Sigmoid colon (tissue), 7 donors: ENCODE results near the gene ABRACL. TPM values are rescaled to one million over a fixed set of nuclear protein-coding genes. Genes with fewer than 3 reads are reported as not detected.

Source experiments
- DNase-seq: peaks from one replicate; pipeline ENCODE4 v3.0.0-alpha.2; 2019
- H3K27ac ChIP-seq, 4 donors: fragments of 200-600 bp; sonication (generic); one replicate each; pipeline ENCODE4 v1.5.1; 2016 to 2019; ENCODE audit warnings: mild to moderate bottlenecking in 1 of 4
- H3K27me3 ChIP-seq, 3 donors: fragments of 200-600 bp; sonication (generic); one replicate each; pipeline ENCODE4 v1.5.1; 2019; ENCODE audit warnings: mild to moderate bottlenecking in 1 of 3
- H3K36me3 ChIP-seq, 4 donors: fragments of 200-600 bp; sonication (generic); one replicate each; pipeline ENCODE4 v1.5.1; 2016 to 2019
- H3K4me1 ChIP-seq, 4 donors: fragments of 200-600 bp; sonication (generic); one replicate each; pipeline ENCODE4 v1.5.1; 2017 to 2019
- H3K4me3 ChIP-seq, 4 donors: fragments of 200-600 bp; sonication (generic); one replicate each; pipeline ENCODE4 v1.5.1; 2017 to 2019; ENCODE audit warnings: mild to moderate bottlenecking in 2 of 4, moderate library complexity in 1 of 4
- H3K9me3 ChIP-seq, 4 donors: fragments of 200-600 bp in 3 of 4; sonication (generic) in 3 of 4; one replicate each; pipeline versions ENCODE4 v1.5.1 to v1.6.1; 2013 to 2019
- EP300 ChIP-seq, 4 donors: sonication (generic); formaldehyde crosslinking; IDR thresholded peaks; one replicate each; pipeline ENCODE4 v1.6.1; 2017; ENCODE audit warnings: antibody characterized with exemption in 4 of 4
- POLR2A ChIP-seq, 2 donors: fragments of 450-650 bp; IDR thresholded peaks; one replicate each; pipeline ENCODE4 v1.6.1; 2016; ENCODE audit warnings: antibody characterized with exemption in 2 of 2, mild to moderate bottlenecking in 2 of 2, moderate library complexity in 2 of 2
- POLR2AphosphoS5 ChIP-seq, 4 donors: sonication (generic); formaldehyde crosslinking; IDR thresholded peaks; one replicate each; pipeline ENCODE4 v1.6.1; 2017; ENCODE audit warnings: antibody characterized with exemption in 4 of 4
- WGBS, 2 donors: extraction: QIAGEN DNeasy Blood & Tissue Kit; methylation state at CpG; one replicate each; pipeline ENCODE4 v1.1.7; 2013; 5-methylcytosine and 5-hydroxymethylcytosine counted together
- intact Hi-C: fragments of 100-400 bp; cut with DNase I; formaldehyde crosslinking; loops from one replicate; pipeline ENCODE4 v1.15.1; 2023
- polyA plus RNA-seq, 3 donors: library from polyadenylated mRNA; stranded (reverse); fragments of 200-250 nt; gene quantifications; one replicate each; pipeline ENCODE4 v1.2.3, GENCODE V29; 2013
- total RNA-seq, 4 donors: library from RNA; depleted of rRNA; stranded (reverse); fragments of >200 nt; gene quantifications; one replicate each; pipeline ENCODE4 v1.1.0, GENCODE V29; 2016
- TF ChIP-seq, protein P1 (sequence below), 4 experiments: fragments of 450-650 bp in 3 of 4; fragments of 200-600 bp in 1 of 4; IDR thresholded peaks; one replicate each; pipeline ENCODE4 v1.5.1; 2016 to 2019; ENCODE audit warnings: antibody characterized with exemption in 4 of 4, mild to moderate bottlenecking in 3 of 4, moderate library complexity in 2 of 4
- donor health status: healthy with polysubstance abuse.
- donor health status: Bipolar disorder and iron deficiency.
- donor health status: healthy.

Gene ABRACL
- total and polyA plus RNA-seq, 7 donors, result 6.8 to 529 (median 7.7) TPM

DNA sequence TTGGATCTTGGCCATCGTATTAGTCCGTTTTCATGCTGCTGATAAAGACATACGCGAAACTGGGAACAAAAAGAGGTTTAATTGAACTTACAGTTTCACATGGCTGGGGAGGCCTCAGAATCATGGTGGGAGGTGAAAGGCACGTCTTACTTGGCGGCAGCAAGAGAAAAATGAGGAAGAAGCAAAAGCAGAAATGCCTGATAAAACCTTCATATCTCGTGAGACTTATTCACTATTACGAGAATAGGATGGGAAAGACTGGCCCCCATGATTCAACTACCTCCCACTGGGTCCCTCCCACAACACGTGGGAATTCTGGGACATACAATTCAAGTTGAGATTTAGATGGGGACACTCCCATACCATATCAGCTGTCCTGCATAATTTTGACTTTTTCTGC is 20.4 kb upstream of the ABRACL start:
- Histone ChIP-seq H3K4me3 (no peak overlapping the region), H3K9me3 (no peaks in the 10 kb centered on the region), H3K36me3 (no peaks in the 10 kb centered on the region), H3K27me3 (no peaks in the 10 kb centered on the region), H3K27ac (no peak overlapping the region), H3K4me1 (no peaks in the 10 kb centered on the region)
- no peak for DNase-seq
- TF ChIP-seq, protein P1, sequence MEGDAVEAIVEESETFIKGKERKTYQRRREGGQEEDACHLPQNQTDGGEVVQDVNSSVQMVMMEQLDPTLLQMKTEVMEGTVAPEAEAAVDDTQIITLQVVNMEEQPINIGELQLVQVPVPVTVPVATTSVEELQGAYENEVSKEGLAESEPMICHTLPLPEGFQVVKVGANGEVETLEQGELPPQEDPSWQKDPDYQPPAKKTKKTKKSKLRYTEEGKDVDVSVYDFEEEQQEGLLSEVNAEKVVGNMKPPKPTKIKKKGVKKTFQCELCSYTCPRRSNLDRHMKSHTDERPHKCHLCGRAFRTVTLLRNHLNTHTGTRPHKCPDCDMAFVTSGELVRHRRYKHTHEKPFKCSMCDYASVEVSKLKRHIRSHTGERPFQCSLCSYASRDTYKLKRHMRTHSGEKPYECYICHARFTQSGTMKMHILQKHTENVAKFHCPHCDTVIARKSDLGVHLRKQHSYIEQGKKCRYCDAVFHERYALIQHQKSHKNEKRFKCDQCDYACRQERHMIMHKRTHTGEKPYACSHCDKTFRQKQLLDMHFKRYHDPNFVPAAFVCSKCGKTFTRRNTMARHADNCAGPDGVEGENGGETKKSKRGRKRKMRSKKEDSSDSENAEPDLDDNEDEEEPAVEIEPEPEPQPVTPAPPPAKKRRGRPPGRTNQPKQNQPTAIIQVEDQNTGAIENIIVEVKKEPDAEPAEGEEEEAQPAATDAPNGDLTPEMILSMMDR (IDR thresholded peaks at IDR 0.05), result no peak
- TF ChIP-seq EP300 (IDR thresholded peaks at IDR 0.05) (no peak), POLR2AphosphoS5 (IDR thresholded peaks at IDR 0.05) (no peak), POLR2A (IDR thresholded peaks at IDR 0.05) (no peak)
- intact Hi-C loops, result no loop called here
- 85 to 88% methylated on average over 9 of the region's 9 CpGs for WGBS, 2 donors

DNA sequence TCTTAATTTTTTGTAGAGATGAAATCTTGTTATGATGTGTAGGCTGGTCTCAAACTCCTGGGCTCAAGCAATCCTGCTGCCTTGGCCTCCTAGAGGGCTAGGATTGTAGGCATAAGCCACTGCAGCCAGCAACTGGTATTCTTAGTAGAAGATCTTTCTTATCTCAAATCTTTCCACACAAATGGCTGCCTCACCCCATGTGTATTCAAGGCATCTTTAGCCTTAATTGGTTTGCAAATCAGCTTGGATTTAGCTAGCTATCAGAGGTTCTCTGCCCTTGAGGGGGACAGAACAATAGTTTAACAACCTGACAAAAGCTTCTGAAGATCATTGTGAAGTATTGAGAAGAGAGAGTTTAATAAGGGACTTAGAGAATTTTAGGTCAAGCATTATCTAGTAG is 17.9 kb upstream of the ABRACL start:
- no peak for TF ChIP-seq EP300 (IDR thresholded peaks at IDR 0.05)
- TF ChIP-seq POLR2AphosphoS5 (IDR thresholded peaks at IDR 0.05), result no peak
- TF ChIP-seq, protein P1 (IDR thresholded peaks at IDR 0.05), result no peak
- no peak for TF ChIP-seq POLR2A (IDR thresholded peaks at IDR 0.05)
- no peaks in the 10 kb centered on the region for H3K9me3 ChIP-seq
- no peak for DNase-seq
- H3K4me3 ChIP-seq, result no peak overlapping the region
- intact Hi-C loops, result no loop called here
- no peaks in the 10 kb centered on the region for H3K36me3 ChIP-seq
- no peaks in the 10 kb centered on the region for H3K27me3 ChIP-seq
- no peaks in the 10 kb centered on the region for H3K4me1 ChIP-seq
- no peak overlapping the region for H3K27ac ChIP-seq

DNA sequence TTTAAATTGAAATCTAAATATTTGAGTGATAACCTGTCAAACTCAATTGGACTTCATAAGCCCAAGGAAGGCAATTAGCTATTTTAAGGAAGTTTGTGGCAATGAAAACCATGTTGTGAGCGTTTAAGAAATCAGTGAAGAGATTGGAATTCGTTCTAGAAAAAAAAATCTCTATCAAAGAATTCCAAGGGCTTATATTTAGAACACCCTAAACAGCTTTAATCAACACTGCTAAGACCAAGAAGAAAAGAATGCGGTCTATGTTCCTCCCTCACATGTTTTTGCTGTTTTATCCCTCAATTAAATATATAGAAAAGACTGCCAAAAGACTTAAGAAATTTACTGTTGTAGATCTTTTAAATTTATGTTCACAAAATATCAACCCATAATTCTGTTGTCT is 16.6 kb upstream of the ABRACL start:
- H3K27ac ChIP-seq, result no peak overlapping the region
- TF ChIP-seq POLR2AphosphoS5 (IDR thresholded peaks at IDR 0.05) (no peak), POLR2A (IDR thresholded peaks at IDR 0.05) (no peak), EP300 (IDR thresholded peaks at IDR 0.05) (no peak)
- TF ChIP-seq, protein P1 (IDR thresholded peaks at IDR 0.05), result no peak
- no peaks in the 10 kb centered on the region for H3K9me3 ChIP-seq
- no peaks in the 10 kb centered on the region for H3K27me3 ChIP-seq
- peaks cover 0 to 6% (median 3%) of the 10 kb centered on the region in 4 donors for H3K4me1 ChIP-seq
- 83 to 94% methylated on average over 3 of the region's 3 CpGs for WGBS, 2 donors
- no peak overlapping the region for H3K4me3 ChIP-seq
- DNase-seq, result no peak
- intact Hi-C loops, result no loop called here
- H3K36me3 ChIP-seq, result no peaks in the 10 kb centered on the region

DNA sequence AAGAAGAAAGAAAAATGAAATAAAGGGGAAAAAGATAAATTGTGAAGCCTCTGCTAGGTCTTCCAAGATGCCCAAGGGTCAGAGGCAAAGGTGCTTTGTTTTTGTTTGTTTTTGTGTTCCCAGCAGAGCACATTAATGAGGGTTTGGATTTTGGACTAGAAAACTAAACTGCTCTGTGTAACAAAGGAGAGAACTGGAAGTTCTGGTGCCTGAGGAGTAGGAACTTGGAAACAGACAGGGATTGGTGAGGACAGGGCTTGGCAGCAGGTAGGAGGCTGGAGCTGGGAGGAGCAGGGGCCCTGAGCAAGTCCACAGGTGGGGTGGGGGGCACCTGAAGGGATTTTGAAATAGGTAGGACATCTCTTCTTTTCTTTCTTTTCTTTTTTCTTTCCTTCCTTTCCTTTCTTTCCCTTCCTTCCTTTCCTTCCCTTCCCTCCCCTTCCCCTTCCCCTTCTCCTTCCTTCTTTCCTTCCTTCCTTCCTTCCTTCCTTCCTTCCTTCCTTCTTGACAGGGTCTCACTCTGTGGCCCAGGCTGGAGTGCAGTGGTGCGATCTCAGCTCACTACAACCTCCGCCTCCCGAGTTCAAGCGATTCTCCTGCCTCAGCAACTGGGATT is 15.3 kb upstream of the ABRACL start:
- WGBS, 2 donors, result 98% methylated on average over 4 of the region's 4 CpGs
- intact Hi-C loops, result no loop called here
- Histone ChIP-seq H3K27me3 (no peaks in the 10 kb centered on the region), H3K9me3 (no peaks in the 10 kb centered on the region), H3K4me3 (no peak overlapping the region), H3K27ac (no peak overlapping the region), H3K36me3 (no peaks in the 10 kb centered on the region), H3K4me1 (peaks cover 0 to 13% (median 9%) of the 10 kb centered on the region in 4 donors)
- DNase-seq, result no peak
- TF ChIP-seq EP300 (IDR thresholded peaks at IDR 0.05) (no peak), POLR2AphosphoS5 (IDR thresholded peaks at IDR 0.05) (no peak), POLR2A (IDR thresholded peaks at IDR 0.05) (no peak)
- TF ChIP-seq, protein P1 (IDR thresholded peaks at IDR 0.05), result no peak

DNA sequence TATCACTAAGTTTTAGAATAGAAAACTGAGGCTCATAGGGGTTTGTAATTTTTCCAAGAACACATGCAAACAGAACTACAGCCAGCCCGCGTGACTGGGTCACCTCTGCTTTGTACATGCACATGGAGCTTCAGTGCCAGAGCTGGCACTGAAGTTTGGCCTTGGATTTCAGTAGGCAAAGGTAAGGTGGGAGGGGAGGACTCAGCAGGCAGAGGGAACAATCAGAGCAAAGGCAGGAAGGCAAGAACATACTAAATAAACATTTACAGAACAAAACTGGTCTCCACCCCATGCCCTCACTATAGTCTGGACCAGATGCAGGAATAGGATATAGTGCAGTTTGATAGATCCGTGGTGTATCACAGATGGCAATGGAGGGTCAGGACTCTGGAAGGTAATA is 13.6 kb upstream of the ABRACL start:
- WGBS, 2 donors, result 19 to 81% methylated on average over 3 of the region's 3 CpGs
- H3K4me3 ChIP-seq, result no peak overlapping the region
- H3K27me3 ChIP-seq, result no peaks in the 10 kb centered on the region
- TF ChIP-seq, protein P1 (IDR thresholded peaks at IDR 0.05), result no peak
- TF ChIP-seq POLR2A (IDR thresholded peaks at IDR 0.05) (no peak), EP300 (IDR thresholded peaks at IDR 0.05) (no peak), POLR2AphosphoS5 (IDR thresholded peaks at IDR 0.05) (no peak)
- intact Hi-C loops, result no loop called here
- H3K36me3 ChIP-seq, result no peaks in the 10 kb centered on the region
- no peak overlapping the region for H3K27ac ChIP-seq
- DNase-seq, result no peak
- H3K9me3 ChIP-seq, result no peaks in the 10 kb centered on the region
- H3K4me1 ChIP-seq, result peaks cover 0 to 13% (median 9%) of the 10 kb centered on the region in 4 donors
